ENCODE data around the gene PLCXD3.

The PLCXD3 gene

DNA sequence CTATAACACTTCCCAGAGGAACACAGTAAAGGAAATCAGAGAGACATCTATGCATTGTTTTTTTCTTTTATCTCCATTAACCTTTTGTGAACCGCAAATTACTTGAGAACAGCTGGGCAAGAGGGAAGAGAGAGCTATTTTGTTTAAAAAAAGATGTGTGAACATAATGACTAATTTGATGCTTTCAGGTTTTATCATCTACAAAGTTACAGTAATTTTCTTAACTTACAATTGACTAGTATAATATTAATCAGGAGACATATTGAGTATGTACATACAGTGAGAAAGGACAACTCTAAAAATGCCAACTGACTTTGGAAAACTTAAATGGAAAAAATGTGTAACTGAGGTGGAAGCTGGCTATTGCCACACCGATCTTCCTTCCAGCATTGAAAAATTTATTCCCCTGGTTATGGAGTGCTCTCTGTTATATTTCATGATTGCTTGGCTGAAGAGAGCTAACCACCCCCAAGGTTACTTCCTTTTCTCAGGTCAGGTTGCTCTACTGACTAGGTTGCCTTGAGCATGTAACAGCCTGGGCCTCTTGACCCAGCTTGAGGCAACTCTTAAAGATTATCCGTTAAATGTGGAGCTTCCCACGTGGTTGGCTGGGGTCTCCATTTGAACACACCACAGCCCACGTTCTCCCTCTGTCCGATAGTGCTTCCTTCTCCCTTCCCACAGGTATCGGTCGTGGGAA lies 234.4 kb downstream of the PLCXD3 start:
- DNase-seq: no peak

DNA sequence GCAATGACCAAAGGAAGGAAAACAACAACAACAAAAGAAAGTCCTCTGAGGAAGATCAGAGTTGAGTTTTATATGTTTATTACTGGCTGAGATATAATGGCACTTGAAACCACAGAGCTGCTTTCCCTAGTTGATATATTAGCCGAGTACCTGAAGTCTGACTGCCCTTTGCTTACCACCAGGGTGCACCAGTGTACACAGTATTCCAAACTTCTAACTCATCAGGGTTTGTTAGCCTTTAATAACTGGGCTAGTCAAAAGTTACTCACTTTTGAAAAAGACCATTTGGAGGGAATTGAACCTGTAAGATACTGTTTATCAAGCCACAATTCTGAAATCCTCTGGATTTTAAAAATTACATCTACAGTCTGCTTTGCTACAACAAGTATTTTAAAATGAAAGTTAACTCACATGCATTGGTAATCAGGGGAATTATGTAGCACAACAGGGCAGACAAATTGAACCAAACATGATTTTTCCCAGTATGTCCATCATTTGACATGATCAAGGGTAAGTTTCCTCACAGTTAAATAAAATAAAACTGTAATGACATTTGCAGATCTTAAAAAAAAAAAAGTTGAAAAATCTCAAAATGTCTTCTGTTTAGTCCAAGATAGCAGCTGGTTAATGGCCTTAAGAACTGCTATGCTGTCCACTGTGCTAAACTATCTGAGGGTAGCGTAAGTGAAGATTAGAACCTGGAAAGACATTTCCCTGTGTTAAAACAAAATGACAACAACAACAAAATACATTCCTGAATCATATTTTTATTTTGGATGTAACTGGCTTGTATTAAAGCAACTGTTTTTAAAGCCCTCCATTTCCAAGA lies 239.8 kb downstream of the PLCXD3 start:
- no peak for DNase-seq

GRCh38 chr5:41268894-41269293 lies 241.5 kb downstream of the PLCXD3 start:
- DNase-seq: no peak

- no peak for DNase-seq
Measured at GRCh38 chr5:41266377-41266776, 244.0 kb downstream of the PLCXD3 start.

- DNase-seq: no peak
Measured at GRCh38 chr5:41264019-41264418, 246.4 kb downstream of the PLCXD3 start.

DNA sequence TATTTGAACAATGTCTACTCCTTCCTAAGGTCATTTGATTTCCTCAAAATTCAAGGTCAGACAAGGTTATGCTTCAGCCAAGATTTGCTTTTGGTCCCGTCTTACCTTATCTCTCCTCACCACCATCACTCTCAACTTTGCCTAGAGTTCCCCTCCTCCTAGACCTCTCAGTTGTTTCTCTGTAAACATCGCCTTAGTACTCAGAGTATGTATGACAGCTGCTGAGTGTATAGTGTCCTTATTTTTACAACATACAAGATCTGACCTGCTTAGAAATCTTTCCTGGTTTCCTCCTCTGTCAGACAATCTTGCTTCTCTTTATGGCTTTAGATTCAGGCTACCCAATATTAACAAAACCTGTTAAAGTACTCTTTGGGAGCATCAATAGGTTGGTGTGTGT lies 247.1 kb downstream of the PLCXD3 start:
- DNase-seq: no peak

Data from activated effector memory CD4-positive, alpha-beta T cell treated with anti-CD3 and anti-CD28 coated beads, Interleukin-2, amount 50 U/mL, for 16 hours (primary cell).